ENCODE measurements around the gene ACTL10. TPM values are rescaled to one million over a fixed set of nuclear protein-coding genes. Genes with fewer than 3 reads are reported as not detected.

ACTL10 gene
- total and polyA plus RNA-seq, 2 of the 13 experiments (the other 11 are each of a cell fraction or from before 2014, with no cell fraction given): not detected

DNA sequence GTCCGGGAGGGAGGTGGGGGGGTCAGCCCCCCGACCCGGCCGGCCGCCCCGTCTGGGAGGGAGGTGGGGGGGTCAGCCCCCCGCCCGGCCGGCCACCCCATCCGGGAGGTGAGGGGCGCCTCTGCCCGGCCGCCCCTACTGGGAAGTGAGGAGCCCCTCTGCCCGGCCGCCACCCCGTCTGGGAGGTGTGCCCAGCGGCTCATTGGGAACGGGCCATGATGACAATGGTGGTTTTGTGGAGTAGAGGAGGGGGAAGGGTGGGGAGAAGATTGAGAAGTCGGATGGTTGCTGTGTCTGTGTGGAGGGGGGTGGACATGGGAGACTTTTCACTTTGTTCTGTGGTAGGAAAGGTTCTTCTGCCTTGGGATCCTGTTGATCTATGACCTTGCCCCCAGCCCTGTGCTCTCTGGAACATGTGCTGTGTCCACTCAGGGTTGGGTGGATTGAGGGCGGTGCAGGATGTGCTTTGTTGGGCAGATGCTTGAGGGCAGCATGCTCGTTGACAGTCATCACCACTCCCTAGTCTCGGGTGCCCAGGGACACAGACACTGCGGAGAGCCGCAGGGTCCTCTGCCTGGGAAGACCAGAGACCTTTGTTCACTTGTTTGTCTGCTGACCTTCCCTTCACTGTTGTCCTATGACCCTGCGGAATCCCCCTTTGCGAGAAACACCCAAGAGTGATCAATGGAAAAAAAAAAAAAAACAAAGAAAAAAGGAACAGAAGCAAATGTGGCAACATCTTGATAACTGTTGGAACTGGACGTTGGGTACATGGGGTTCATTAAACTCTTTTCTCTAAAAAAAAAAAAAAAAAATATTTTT is 35.1 kb downstream of the ACTL10 start (continued):
- TF ChIP-seq, protein P1, sequence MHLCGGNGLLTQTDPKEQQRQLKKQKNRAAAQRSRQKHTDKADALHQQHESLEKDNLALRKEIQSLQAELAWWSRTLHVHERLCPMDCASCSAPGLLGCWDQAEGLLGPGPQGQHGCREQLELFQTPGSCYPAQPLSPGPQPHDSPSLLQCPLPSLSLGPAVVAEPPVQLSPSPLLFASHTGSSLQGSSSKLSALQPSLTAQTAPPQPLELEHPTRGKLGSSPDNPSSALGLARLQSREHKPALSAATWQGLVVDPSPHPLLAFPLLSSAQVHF (CRISPR knock-in tag; IDR thresholded peaks at IDR 0.05): no peak
- TF ChIP-seq, protein P2, sequence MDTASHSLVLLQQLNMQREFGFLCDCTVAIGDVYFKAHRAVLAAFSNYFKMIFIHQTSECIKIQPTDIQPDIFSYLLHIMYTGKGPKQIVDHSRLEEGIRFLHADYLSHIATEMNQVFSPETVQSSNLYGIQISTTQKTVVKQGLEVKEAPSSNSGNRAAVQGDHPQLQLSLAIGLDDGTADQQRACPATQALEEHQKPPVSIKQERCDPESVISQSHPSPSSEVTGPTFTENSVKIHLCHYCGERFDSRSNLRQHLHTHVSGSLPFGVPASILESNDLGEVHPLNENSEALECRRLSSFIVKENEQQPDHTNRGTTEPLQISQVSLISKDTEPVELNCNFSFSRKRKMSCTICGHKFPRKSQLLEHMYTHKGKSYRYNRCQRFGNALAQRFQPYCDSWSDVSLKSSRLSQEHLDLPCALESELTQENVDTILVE (CRISPR knock-in tag; IDR thresholded peaks at IDR 0.05): no peak
- no peak for TF ChIP-seq CEBPZ (IDR thresholded peaks at IDR 0.05; ENCODE audit: low read length)
- no peak; the same call in 1 of the 2 replicates for TF ChIP-seq ZSCAN9 (CRISPR knock-in tag; IDR thresholded peaks at IDR 0.05; ENCODE audit: borderline replicate concordance)
- no peak for TF ChIP-seq E2F1 (CRISPR knock-in tag; IDR thresholded peaks at IDR 0.05)
- peak; percentile 94 for TF ChIP-seq HDAC2 (CRISPR knock-in tag; IDR thresholded peaks at IDR 0.05)
- TF ChIP-seq, protein P3, sequence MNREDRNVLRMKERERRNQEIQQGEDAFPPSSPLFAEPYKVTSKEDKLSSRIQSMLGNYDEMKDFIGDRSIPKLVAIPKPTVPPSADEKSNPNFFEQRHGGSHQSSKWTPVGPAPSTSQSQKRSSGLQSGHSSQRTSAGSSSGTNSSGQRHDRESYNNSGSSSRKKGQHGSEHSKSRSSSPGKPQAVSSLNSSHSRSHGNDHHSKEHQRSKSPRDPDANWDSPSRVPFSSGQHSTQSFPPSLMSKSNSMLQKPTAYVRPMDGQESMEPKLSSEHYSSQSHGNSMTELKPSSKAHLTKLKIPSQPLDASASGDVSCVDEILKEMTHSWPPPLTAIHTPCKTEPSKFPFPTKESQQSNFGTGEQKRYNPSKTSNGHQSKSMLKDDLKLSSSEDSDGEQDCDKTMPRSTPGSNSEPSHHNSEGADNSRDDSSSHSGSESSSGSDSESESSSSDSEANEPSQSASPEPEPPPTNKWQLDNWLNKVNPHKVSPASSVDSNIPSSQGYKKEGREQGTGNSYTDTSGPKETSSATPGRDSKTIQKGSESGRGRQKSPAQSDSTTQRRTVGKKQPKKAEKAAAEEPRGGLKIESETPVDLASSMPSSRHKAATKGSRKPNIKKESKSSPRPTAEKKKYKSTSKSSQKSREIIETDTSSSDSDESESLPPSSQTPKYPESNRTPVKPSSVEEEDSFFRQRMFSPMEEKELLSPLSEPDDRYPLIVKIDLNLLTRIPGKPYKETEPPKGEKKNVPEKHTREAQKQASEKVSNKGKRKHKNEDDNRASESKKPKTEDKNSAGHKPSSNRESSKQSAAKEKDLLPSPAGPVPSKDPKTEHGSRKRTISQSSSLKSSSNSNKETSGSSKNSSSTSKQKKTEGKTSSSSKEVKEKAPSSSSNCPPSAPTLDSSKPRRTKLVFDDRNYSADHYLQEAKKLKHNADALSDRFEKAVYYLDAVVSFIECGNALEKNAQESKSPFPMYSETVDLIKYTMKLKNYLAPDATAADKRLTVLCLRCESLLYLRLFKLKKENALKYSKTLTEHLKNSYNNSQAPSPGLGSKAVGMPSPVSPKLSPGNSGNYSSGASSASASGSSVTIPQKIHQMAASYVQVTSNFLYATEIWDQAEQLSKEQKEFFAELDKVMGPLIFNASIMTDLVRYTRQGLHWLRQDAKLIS (CRISPR knock-in tag; IDR thresholded peaks at IDR 0.05): no peak
- TF ChIP-seq ZNF784 (CRISPR knock-in tag; IDR thresholded peaks at IDR 0.05; ENCODE audit: borderline replicate concordance): peak; percentile 90; the same call in 1 of the 2 replicates
- peak; percentile 93 for TF ChIP-seq BCL6 (CRISPR knock-in tag; IDR thresholded peaks at IDR 0.05)
- no peak for TF ChIP-seq MAFK (conservative IDR thresholded peaks at IDR 0.05 in 1 of 2, IDR thresholded peaks at IDR 0.05 in 1 of 2; ENCODE audit: low read length in 2 of 2)
